ENCODE data around the gene CTSS. TPM values are rescaled to one million over a fixed set of nuclear protein-coding genes. Genes with fewer than 3 reads are reported as not detected.
A peak's percentile ranks its signal among the peaks of the same experiment; 100 is the strongest.

CTSS gene
- total RNA-seq, 2 experiments from 2014 or later, result 85.3 to 95.9 TPM

DNA sequence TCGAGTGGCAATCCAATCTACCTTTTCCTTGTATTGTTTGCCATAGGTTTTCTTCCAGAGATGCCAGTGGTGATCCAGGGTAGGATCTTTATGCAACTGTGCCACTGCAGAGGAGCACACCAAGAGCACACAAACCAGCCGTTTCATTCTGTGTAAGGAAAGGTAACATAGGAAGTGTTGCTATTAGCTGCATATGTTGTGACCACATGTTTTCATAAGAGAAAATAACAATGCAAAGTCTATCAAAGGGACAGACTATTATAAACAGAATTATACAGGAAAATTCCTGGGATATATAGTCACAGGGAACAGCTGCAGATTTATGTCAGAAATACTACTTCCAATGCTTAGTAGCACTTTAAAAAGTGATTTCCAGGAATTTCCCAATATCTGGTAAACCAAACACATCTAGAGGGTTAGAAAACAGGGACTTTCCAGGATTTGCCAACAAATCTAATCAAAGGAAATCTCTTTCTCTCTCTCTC, 919 bp downstream of the CTSS start:
- CTCF ChIA-PET, result interaction anchor here (0.9 to 1.9 kb wide), 3 partner anchors 123 to 209 kb away, joined by 3 to 6 read pairs (median 4); partner anchors contain the start of gene CERS2
- peaks cover 2% of the 10 kb centered on the region for H3K9me3 Mint-ChIP-seq (ENCODE audit: low read depth)
- peak overlapping the region; percentile 97 for H3K4me3 Mint-ChIP-seq
- DNase-seq (no peak), ATAC-seq (peak; percentile 63)
- H3K4me1 Mint-ChIP-seq, result peaks cover 42% of the 10 kb centered on the region
- peak overlapping the region; percentile 96 for H3K27ac Mint-ChIP-seq
- peaks cover 2% of the 10 kb centered on the region for H3K27me3 Mint-ChIP-seq
- H3K36me3 Mint-ChIP-seq, result peaks cover 34% of the 10 kb centered on the region

GRCh38 chr1:150763018-150763417, 2.6 kb downstream of the CTSS start:
- ATAC-seq (no peak), DNase-seq (no peak)
- Mint-ChIP-seq H3K27me3 (no peaks in the 10 kb centered on the region), H3K27ac (no peak overlapping the region), H3K4me3 (peak overlapping the region; percentile 10), H3K9me3 (ENCODE audit: low read depth) (peaks cover 2% of the 10 kb centered on the region), H3K36me3 (peaks cover 39% of the 10 kb centered on the region), H3K4me1 (peaks cover 42% of the 10 kb centered on the region)
- CTCF ChIA-PET, result no interaction called here

- Mint-ChIP-seq H3K27me3 (no peaks in the 10 kb centered on the region), H3K4me3 (no peak overlapping the region), H3K4me1 (peaks cover 42% of the 10 kb centered on the region), H3K36me3 (peaks cover 42% of the 10 kb centered on the region), H3K9me3 (ENCODE audit: low read depth) (peaks cover 2% of the 10 kb centered on the region), H3K27ac (no peak overlapping the region)
- DNase-seq (no peak), ATAC-seq (no peak)
- CTCF ChIA-PET, result no interaction called here
These were observed 3.0 kb downstream of the CTSS start for GRCh38 chr1:150762552-150762951.

- Mint-ChIP-seq H3K9me3 (ENCODE audit: low read depth) (peaks cover 2% of the 10 kb centered on the region), H3K4me3 (no peak overlapping the region), H3K27ac (no peak overlapping the region), H3K4me1 (peaks cover 41% of the 10 kb centered on the region), H3K27me3 (no peaks in the 10 kb centered on the region), H3K36me3 (peaks cover 47% of the 10 kb centered on the region)
- CTCF ChIA-PET, result no interaction called here
- no peak for DNase-seq
- no peak for ATAC-seq
These were observed 3.8 kb downstream of the CTSS start for GRCh38 chr1:150761801-150762200.

DNA sequence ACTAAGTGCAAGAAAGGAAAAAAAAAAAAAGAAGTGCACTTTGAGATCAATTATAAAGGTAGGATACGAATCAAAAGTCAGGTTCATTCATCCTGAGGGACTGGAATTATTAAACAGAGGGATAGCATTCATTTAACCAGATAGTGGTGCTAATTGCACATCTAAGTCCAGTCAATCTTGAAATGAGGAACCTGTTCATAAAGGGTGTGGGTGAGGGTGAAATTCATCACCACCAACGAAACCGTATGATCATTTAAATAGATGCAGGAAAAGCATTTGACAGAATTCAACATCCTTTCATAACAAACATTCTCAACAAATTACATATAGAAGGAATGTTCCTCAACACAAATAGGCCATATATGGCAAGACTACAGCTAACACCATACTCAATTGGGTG, 5.6 kb downstream of the CTSS start:
- peaks cover 53% of the 10 kb centered on the region for H3K36me3 Mint-ChIP-seq
- H3K27me3 Mint-ChIP-seq, result no peaks in the 10 kb centered on the region
- CTCF ChIA-PET, result no interaction called here
- H3K27ac Mint-ChIP-seq, result no peak overlapping the region
- peaks cover 30% of the 10 kb centered on the region for H3K4me1 Mint-ChIP-seq
- H3K4me3 Mint-ChIP-seq, result no peak overlapping the region
- no peak for DNase-seq
- peaks cover 2% of the 10 kb centered on the region for H3K9me3 Mint-ChIP-seq (ENCODE audit: low read depth)
- ATAC-seq, result no peak

GRCh38 chr1:150753416-150753815, 12.2 kb downstream of the CTSS start:
- H3K4me1 Mint-ChIP-seq, result peaks cover 9% of the 10 kb centered on the region
- no peaks in the 10 kb centered on the region for H3K9me3 Mint-ChIP-seq (ENCODE audit: low read depth)
- no peak overlapping the region for H3K4me3 Mint-ChIP-seq
- H3K27me3 Mint-ChIP-seq, result no peaks in the 10 kb centered on the region
- H3K36me3 Mint-ChIP-seq, result peaks cover 54% of the 10 kb centered on the region
- CTCF ChIA-PET, result no interaction called here
- no peak overlapping the region for H3K27ac Mint-ChIP-seq
- ATAC-seq (no peak), DNase-seq (no peak)

- Mint-ChIP-seq H3K4me3 (no peak overlapping the region), H3K9me3 (ENCODE audit: low read depth) (no peaks in the 10 kb centered on the region), H3K27me3 (no peaks in the 10 kb centered on the region), H3K27ac (no peak overlapping the region), H3K36me3 (peaks cover 47% of the 10 kb centered on the region), H3K4me1 (peaks cover 9% of the 10 kb centered on the region)
- ATAC-seq (no peak), DNase-seq (no peak)
- CTCF ChIA-PET, result no interaction called here
These were observed 14.1 kb downstream of the CTSS start for GRCh38 chr1:150751443-150751842.

DNA sequence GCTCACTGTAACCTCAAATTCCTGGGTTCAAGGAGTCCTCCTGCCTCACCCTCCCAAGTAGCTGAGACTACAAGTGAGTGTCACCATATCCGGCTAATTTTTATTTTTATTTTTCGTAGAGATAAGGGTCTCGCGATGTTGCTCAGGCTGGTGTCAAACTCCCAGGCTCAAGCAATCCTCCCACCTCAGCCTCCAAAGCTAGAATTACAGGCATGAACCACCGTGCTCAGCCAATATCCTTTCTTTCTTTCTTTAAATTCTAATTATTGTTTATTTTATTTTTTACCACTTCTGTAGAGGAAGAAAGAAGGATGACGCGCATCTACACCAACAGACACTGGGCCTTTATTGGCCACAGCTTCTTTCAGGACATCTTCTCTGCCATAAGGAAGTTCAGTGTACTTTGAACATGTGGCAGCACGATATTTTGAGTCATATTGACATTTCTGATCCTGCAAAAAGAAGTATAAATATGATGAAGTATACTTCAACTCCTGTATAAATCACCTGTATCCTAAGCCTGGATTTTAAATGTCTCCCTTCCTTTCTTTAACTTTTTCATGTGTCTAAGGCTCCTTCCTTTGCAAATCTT, 15.8 kb downstream of the CTSS start:
- CTCF ChIA-PET, result interaction anchor here (1.4 kb wide), 1 partner anchor 171 kb away, joined by 3 read pairs; no protein-coding TSS in a partner anchor
- DNase-seq (no peak), ATAC-seq (no peak)
- Mint-ChIP-seq H3K4me1 (peaks cover 9% of the 10 kb centered on the region), H3K9me3 (ENCODE audit: low read depth) (no peaks in the 10 kb centered on the region), H3K27me3 (no peaks in the 10 kb centered on the region), H3K4me3 (no peak overlapping the region), H3K27ac (no peak overlapping the region), H3K36me3 (peaks cover 40% of the 10 kb centered on the region)

GRCh38 chr1:150748878-150749719, 16.5 kb downstream of the CTSS start:
- no peak overlapping the region for H3K27ac Mint-ChIP-seq
- peaks cover 35% of the 10 kb centered on the region for H3K36me3 Mint-ChIP-seq
- H3K4me3 Mint-ChIP-seq, result no peak overlapping the region
- no peak for ATAC-seq
- H3K27me3 Mint-ChIP-seq, result no peaks in the 10 kb centered on the region
- no peaks in the 10 kb centered on the region for H3K9me3 Mint-ChIP-seq (ENCODE audit: low read depth)
- CTCF ChIA-PET, result interaction anchor here (1.4 kb wide), 1 partner anchor 172 kb away, joined by 3 read pairs; no protein-coding TSS in a partner anchor
- H3K4me1 Mint-ChIP-seq, result peaks cover 9% of the 10 kb centered on the region
- no peak for DNase-seq

DNA sequence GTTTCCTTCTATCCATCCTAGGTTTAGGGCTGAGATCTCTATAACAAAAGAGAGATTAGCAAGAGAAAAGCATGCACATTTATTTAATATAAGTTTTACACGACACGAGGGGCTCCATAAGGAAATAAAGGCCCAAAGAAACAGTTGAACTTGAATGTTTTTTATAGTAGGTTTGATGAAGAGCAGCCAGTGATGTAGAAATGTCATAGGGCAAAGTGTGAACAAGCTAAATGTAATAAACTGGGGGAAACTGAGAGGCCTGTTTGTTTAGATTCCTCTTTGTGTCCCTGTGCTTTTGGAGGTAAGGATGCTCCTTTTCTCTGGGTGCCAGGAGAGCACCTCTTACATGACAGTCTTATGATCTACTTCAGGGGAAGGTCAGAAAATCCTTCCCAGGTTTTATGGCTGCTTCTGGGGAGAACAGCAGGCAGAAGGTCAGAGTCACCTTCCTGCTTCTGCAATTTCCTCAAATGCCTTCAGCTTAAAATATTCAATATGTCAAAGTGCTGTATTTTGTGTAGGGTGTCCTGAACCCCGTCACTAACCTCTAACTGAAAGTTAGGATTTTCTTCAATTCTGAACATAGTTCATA, 35.4 kb downstream of the CTSS start:
- Mint-ChIP-seq H3K36me3 (peaks cover 15% of the 10 kb centered on the region), H3K4me3 (no peak overlapping the region), H3K9me3 (ENCODE audit: low read depth) (no peaks in the 10 kb centered on the region), H3K27me3 (no peaks in the 10 kb centered on the region), H3K4me1 (no peaks in the 10 kb centered on the region), H3K27ac (no peak overlapping the region)
- DNase-seq (no peak), ATAC-seq (no peak)
- CTCF ChIA-PET, result no interaction called here

GRCh38 chr1:150724336-150724735, 41.2 kb downstream of the CTSS start:
- DNase-seq, result no peak
- CTCF ChIA-PET, result interaction anchor here (1.0 kb wide), 1 partner anchor 35 kb away, joined by 4 read pairs; no protein-coding TSS in a partner anchor

GRCh38 chr1:150720703-150721102, 44.9 kb downstream of the CTSS start, which contains the start of gene HORMAD1:
TSS of gene HORMAD1 (minus strand) at chr1:150720895. CDS start at chr1:150719505, 1,390 bp downstream.
- H3K4me1 Mint-ChIP-seq, result peaks cover 2% of the 10 kb centered on the region
- no peak within 1 kb of the TSS for H3K4me3 Mint-ChIP-seq
- no peaks in the 10 kb centered on the region for H3K9me3 Mint-ChIP-seq (ENCODE audit: low read depth)
- no peak for ATAC-seq
- H3K27me3 Mint-ChIP-seq, result no peaks in the 10 kb centered on the region
- no peak for DNase-seq
- peaks cover 2% of the 10 kb centered on the region for H3K36me3 Mint-ChIP-seq
- CTCF ChIA-PET, result no interaction called here
- no peak within 1 kb of the TSS for H3K27ac Mint-ChIP-seq

More at GRCh38 chr1:150724336-150724735, 41.2 kb downstream of the CTSS start:
- Mint-ChIP-seq H3K4me1 (no peaks in the 10 kb centered on the region), H3K9me3 (ENCODE audit: low read depth) (no peaks in the 10 kb centered on the region), H3K4me3 (no peak overlapping the region), H3K27ac (no peak overlapping the region), H3K36me3 (peaks cover 2% of the 10 kb centered on the region), H3K27me3 (no peaks in the 10 kb centered on the region)
- no peak for ATAC-seq

DNA sequence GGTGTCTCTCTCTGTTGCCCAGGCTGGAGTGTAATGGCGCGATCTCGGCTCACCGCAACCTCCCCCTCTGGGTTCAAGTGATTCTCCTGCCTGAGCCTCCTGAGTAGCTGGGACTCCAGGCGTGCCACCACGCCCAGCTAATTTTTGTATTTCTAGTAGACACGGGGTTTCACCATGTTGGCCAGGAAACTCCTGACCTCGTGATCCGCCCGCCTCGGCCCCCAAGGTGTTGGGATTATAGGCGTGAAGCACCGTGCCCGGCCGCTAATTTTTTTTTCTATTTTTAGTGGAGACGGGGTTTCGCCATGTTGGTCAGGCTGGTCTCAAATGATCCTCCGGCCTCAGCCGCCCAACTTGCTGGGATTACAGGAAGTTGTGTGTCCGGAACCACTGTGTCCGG, 45.5 kb downstream of the CTSS start:
- CTCF ChIA-PET, result interaction anchor here (1.3 to 1.6 kb wide), 2 partner anchors 23 to 71 kb away, joined by 3 read pairs; partner anchors contain the start of gene GOLPH3L
- Mint-ChIP-seq H3K4me3 (no peak overlapping the region), H3K9me3 (ENCODE audit: low read depth) (no peaks in the 10 kb centered on the region), H3K4me1 (peaks cover 2% of the 10 kb centered on the region), H3K36me3 (peaks cover 2% of the 10 kb centered on the region), H3K27me3 (no peaks in the 10 kb centered on the region), H3K27ac (no peak overlapping the region)
- DNase-seq (no peak), ATAC-seq (no peak)

Measured in activated CD8-positive, alpha-beta memory T cell treated with anti-CD3 and anti-CD28 coated beads, Interleukin-2, amount 10 ng/mL, durations not matched to agents 7 days and 5 days (primary cell).